ENCODE measurements around the gene BCO2. TPM values are rescaled to one million over a fixed set of nuclear protein-coding genes. Genes with fewer than 3 reads are reported as not detected.

BCO2 gene
- total RNA-seq, 1 donor, result 0.72 TPM

GRCh38 chr11:112177589-112177988 lies 2.3 kb downstream of the BCO2 start:
- H2AFZ ChIP-seq (ENCODE audit: low read length), result no peak overlapping the region
- peaks cover 3% of the 10 kb centered on the region for H3K27me3 ChIP-seq (ENCODE audit: insufficient read depth, low read length)
- DNase-seq (ENCODE audit: insufficient read length, low spot score, missing footprints), result no peak
- peaks cover 15% of the 10 kb centered on the region for H3K4me1 ChIP-seq (ENCODE audit: insufficient read depth, low read length)
- no peak for TF ChIP-seq CTCF (IDR thresholded peaks at IDR 0.05; ENCODE audit: extremely low read depth, low read depth, low read length)
- no peak overlapping the region for H3K4me3 ChIP-seq (ENCODE audit: insufficient read depth, low read length)
- no peak overlapping the region for H3K27ac ChIP-seq (ENCODE audit: low read depth, low read length)
- no peaks in the 10 kb centered on the region for H4K20me1 ChIP-seq (ENCODE audit: insufficient read depth, low read length)
- H3K9me3 ChIP-seq (ENCODE audit: low read depth, low read length), result no peaks in the 10 kb centered on the region
- no peak overlapping the region for H3K4me2 ChIP-seq (ENCODE audit: insufficient read depth, low read length)
- H3K36me3 ChIP-seq (ENCODE audit: insufficient read depth, low read length), result no peaks in the 10 kb centered on the region
- no peaks in the 10 kb centered on the region for H3K79me2 ChIP-seq (ENCODE audit: insufficient read depth, low read length)

GRCh38 chr11:112178428-112178827 lies 3.1 kb downstream of the BCO2 start:
- peaks cover 3% of the 10 kb centered on the region for H3K27me3 ChIP-seq (ENCODE audit: insufficient read depth, low read length)
- no peaks in the 10 kb centered on the region for H4K20me1 ChIP-seq (ENCODE audit: insufficient read depth, low read length)
- no peak for DNase-seq (ENCODE audit: insufficient read length, low spot score, missing footprints)
- no peak overlapping the region for H3K27ac ChIP-seq (ENCODE audit: low read depth, low read length)
- peaks cover 8% of the 10 kb centered on the region for H3K4me1 ChIP-seq (ENCODE audit: insufficient read depth, low read length)
- no peaks in the 10 kb centered on the region for H3K79me2 ChIP-seq (ENCODE audit: insufficient read depth, low read length)
- no peak overlapping the region for H2AFZ ChIP-seq (ENCODE audit: low read length)
- no peak overlapping the region for H3K4me2 ChIP-seq (ENCODE audit: insufficient read depth, low read length)
- TF ChIP-seq CTCF (IDR thresholded peaks at IDR 0.05; ENCODE audit: extremely low read depth, low read depth, low read length), result no peak
- H3K4me3 ChIP-seq (ENCODE audit: insufficient read depth, low read length), result no peak overlapping the region
- no peaks in the 10 kb centered on the region for H3K36me3 ChIP-seq (ENCODE audit: insufficient read depth, low read length)
- H3K9me3 ChIP-seq (ENCODE audit: low read depth, low read length), result no peaks in the 10 kb centered on the region

DNA sequence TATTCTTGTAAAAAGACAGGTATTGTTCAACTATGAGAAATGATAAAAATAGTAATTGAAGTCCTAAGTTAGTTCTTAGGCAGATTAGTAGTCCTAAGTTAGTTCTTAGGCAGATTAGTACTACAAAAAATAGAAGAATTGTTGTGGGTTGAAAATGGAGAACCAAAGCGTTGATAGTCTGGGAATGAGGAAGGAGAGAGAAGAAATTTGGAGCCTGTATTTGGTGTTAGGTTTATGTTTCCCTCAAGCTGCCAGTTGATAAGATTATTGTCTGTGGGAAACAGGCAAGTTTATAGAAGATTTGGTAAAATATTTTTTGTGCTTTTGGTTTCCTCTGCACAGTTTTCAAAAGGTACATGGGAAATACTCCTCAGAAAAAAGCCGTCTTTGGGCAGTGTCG lies 3.6 kb downstream of the BCO2 start:
- DNase-seq (ENCODE audit: insufficient read length, low spot score, missing footprints), result no peak
- H3K27ac ChIP-seq (ENCODE audit: low read depth, low read length), result no peak overlapping the region
- no peaks in the 10 kb centered on the region for H3K36me3 ChIP-seq (ENCODE audit: insufficient read depth, low read length)
- H3K4me2 ChIP-seq (ENCODE audit: insufficient read depth, low read length), result no peak overlapping the region
- peaks cover 3% of the 10 kb centered on the region for H3K27me3 ChIP-seq (ENCODE audit: insufficient read depth, low read length)
- no peaks in the 10 kb centered on the region for H3K9me3 ChIP-seq (ENCODE audit: low read depth, low read length)
- no peak overlapping the region for H2AFZ ChIP-seq (ENCODE audit: low read length)
- H3K4me3 ChIP-seq (ENCODE audit: insufficient read depth, low read length), result no peak overlapping the region
- peaks cover 8% of the 10 kb centered on the region for H3K4me1 ChIP-seq (ENCODE audit: insufficient read depth, low read length)
- H4K20me1 ChIP-seq (ENCODE audit: insufficient read depth, low read length), result no peaks in the 10 kb centered on the region
- H3K79me2 ChIP-seq (ENCODE audit: insufficient read depth, low read length), result no peaks in the 10 kb centered on the region
- no peak for TF ChIP-seq CTCF (IDR thresholded peaks at IDR 0.05; ENCODE audit: extremely low read depth, low read depth, low read length)

DNA sequence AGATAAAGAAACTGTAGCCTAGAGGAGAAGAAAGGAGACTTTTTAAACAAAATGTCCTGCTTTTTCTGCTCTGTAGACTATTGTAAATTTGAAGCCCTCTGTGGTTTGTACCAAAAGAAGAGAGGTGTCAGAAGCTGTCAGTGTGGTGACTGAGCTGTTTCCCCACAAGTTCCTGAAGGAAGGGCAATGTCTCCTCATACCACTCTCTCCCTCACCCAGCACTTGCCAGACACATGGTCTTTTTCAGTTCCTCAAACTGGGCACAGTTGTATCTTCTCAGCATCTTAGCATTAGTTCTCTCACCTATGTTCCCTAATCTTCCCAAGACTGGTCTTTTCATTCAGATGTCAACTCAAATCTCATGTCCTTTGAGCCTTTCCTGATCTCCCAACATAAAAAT lies 4.3 kb downstream of the BCO2 start:
- H3K79me2 ChIP-seq (ENCODE audit: insufficient read depth, low read length), result no peaks in the 10 kb centered on the region
- no peaks in the 10 kb centered on the region for H4K20me1 ChIP-seq (ENCODE audit: insufficient read depth, low read length)
- no peak overlapping the region for H3K27ac ChIP-seq (ENCODE audit: low read depth, low read length)
- H3K27me3 ChIP-seq (ENCODE audit: insufficient read depth, low read length), result peaks cover 3% of the 10 kb centered on the region
- H3K4me3 ChIP-seq (ENCODE audit: insufficient read depth, low read length), result no peak overlapping the region
- H3K9me3 ChIP-seq (ENCODE audit: low read depth, low read length), result no peaks in the 10 kb centered on the region
- no peak for TF ChIP-seq CTCF (IDR thresholded peaks at IDR 0.05; ENCODE audit: extremely low read depth, low read depth, low read length)
- no peak overlapping the region for H3K4me2 ChIP-seq (ENCODE audit: insufficient read depth, low read length)
- peak; percentile 71 for DNase-seq (ENCODE audit: insufficient read length, low spot score, missing footprints)
- H3K36me3 ChIP-seq (ENCODE audit: insufficient read depth, low read length), result no peaks in the 10 kb centered on the region
- peaks cover 8% of the 10 kb centered on the region for H3K4me1 ChIP-seq (ENCODE audit: insufficient read depth, low read length)
- no peak overlapping the region for H2AFZ ChIP-seq (ENCODE audit: low read length)
